OCI-LY3 (cell line): ENCODE results near the gene RLN3.

ENCODE experiments used
- CTCF ChIP-seq: fragments of 200-600, 300-600 bp; sonication (generic); IDR thresholded peaks from 2 replicates; pipeline ENCODE4 v1.5.1; 2014; ENCODE audit warnings: antibody characterized with exemption, low read length, low read depth
- EZH2phosphoT487 ChIP-seq: fragments of 200-600 bp; shearing (Covaris generic); IDR thresholded peaks from 2 replicates; pipeline ENCODE4 v1.6.1; 2018; ENCODE audit warnings: antibody characterized with exemption, mixed run types, low read depth

- TF ChIP-seq CTCF (no peak), EZH2phosphoT487 (no peak)
Measured at GRCh38 chr19:14030997-14031718, 3.2 kb downstream of the RLN3 start.
